Retina (tissue), 1 donor: Measurements from ENCODE around the gene KIF13A.
A peak's percentile ranks its signal among the peaks of the same experiment; 100 is the strongest.
"Not testable (repeated sequence)": the region's sequence is repeated elsewhere in the genome, so short reads cannot be mapped to it uniquely, and the experiment has no call there.

Experiments used
- DNase-seq: peaks from one replicate; pipeline ENCODE4 v3.0.0-alpha.2; 2016

KIF13A gene

GRCh38 chr6:17762651-17763050, 224.8 kb downstream of the KIF13A start:
- no peak for DNase-seq

GRCh38 chr6:17758119-17758518, 229.3 kb downstream of the KIF13A start:
- DNase-seq = no peak

- no peak for DNase-seq
Measured at GRCh38 chr6:17754254-17754653, 233.2 kb downstream of the KIF13A start.

DNA sequence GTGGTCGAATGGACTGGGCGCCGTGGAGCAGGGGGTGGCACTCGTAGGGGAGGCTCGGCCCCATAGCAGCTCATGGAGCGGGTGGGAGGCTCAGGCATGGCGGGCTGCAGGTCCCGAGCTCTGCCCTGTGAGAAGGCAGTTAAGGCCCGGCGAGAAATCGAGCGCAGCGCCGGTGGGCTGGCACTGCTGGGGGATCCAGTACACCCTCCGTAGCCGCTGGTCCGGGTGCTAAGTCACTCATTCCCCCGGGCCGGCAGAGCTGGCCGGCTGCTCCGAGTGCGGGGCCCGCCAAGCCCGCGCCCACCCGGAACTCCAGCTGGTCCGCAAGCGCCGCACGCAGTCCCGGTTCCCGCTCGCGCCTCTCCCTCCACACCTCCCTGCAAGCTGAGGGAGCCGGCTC, 242.1 kb downstream of the KIF13A start:
- DNase-seq = not testable (repeated sequence)

- DNase-seq = not testable (repeated sequence)
Measured at GRCh38 chr6:17744757-17745308, 242.6 kb downstream of the KIF13A start.

DNA sequence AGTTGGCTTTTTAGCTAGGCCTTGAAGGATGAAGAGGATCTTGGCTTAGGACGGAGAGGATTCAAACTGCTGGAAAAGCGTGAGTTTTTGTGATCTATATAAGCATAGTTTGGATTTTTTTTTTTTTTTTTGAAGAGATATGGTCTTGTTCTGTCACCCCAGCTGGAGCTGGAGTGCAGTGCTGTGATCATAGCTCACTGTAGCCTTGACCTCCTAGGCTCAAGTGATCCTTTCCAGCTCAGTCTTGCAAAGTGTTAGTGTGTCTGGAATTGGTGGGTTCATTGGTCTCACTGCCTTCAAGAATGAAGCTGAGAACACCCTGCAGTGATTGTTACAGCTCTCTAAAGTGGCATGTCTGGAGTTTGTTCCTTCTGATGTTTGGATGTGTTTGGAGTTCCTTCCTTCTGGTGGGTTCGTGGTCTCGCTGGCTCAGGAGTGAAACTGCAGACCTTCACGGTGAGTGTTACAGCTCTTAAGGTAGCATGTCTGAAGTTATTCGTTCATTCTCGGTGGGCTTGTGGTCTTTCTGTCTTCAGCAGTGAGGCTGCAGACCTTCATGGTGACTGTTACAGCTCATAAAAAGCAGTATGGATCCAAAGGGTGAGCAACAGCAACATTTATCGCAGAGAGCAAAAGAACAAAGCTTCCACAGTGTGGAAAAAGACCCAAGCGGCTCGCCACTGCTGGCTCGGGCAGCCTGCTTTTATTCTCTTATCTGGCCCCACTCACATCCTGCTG, 243.2 kb downstream of the KIF13A start:
- DNase-seq = no peak

- no peak for DNase-seq
Measured at GRCh38 chr6:17741507-17741906, 245.9 kb downstream of the KIF13A start.

DNA sequence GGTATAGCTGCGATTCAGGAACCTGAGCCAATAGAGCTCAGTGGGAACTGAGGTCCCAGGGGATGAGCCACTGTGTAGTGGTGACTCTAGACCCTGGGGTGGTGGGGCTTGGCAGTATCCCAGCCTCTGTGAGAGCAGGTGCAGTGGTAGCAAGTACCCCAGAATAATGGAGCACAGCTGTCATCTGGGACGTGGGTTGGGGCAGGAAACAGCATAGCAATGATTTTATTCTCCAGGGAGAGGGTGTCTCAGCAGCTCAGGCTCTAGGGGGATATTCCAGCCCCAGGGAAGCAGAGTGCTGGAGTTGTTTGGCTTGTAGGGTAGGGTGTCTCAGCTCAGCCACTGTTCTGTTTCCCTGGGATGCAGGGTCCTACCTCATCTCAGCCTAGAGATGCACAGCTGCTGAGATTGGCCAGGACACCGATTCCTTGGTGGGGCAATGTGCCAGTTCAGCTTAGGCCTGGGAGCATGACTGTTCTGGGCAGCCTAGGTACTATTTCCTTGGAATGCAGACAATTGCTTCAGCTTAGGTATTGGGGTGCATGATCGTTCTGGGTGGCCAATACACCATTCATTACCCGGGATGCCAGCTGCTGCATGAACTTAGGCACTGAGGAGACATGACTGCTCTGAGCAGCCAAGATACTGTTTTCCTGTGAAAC, 246.7 kb downstream of the KIF13A start:
- no peak for DNase-seq

GRCh38 chr6:17737704-17738252, 249.7 kb downstream of the KIF13A start:
- no peak for DNase-seq

DNA sequence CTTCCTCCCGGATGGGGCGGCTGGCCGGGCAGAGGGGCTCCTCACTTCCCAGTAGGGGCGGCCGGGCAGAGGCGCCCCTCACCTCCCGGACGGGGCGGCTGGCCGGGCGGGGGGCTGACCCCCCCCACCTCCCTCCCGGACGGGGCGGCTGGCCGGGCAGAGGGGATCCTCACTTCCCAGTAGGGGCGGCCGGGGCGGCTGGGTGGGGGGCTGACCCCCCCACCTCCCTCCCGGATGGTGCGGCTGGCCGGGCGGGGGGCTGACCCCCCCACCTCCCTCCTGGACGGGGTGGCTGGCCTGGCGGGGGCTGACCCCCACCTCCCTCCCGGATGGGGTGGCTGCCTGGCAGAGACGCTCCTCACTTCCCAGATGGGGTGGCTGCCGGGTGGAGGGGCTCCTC, 252.1 kb downstream of the KIF13A start:
- not testable (repeated sequence) for DNase-seq

DNA sequence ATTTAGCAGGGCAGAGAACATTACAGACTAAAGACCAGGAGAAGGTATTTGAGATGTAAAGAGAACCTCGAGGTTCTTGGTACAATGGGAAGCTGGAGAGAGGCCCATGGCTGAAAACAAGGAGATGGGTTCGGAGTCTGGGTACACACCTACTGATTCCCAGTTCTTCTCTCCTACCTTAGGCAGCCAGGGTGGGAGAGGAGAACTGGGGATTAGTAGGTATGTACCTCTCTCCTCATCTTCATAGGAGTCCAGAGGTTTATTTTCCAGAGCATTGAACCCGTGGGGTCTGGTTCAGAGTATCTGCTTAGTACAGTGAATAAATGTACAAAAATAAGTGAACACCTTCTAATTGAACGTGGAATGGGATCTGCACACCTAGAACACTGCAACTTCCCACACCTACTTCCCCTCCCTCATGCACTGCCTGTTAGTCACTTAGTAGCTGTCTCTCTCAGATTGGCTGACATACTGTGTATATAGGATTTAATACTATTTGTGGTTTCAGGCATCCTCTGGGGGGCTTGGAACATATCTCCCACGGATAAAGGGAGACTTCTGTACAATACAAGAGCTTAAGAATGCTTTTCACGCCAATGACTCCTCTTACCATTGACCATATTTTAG, 257.2 kb downstream of the KIF13A start:
- DNase-seq = no peak

GRCh38 chr6:17729223-17730077, 258.0 kb downstream of the KIF13A start:
- no peak for DNase-seq

GRCh38 chr6:17728551-17729222, 258.7 kb downstream of the KIF13A start:
- DNase-seq = no peak

DNA sequence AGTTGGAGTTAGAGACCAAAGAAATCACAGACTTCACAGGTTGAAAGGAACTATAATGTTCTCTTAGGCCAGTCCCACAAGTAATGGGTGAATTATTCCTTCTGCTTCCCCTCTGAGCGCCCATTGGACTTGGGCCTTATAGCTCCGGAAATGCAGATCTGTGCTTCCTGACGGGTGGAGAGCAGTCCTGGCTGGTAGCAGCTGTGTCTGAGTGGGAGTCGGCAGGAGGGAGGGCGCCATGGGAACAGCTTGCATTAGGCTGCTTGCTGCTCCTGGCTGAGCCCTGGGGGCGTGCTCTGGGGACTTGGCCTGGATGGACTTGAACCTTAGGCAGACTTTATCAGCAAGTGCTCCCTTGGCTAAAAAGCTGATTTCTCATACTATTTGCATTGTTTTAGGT, 262.4 kb downstream of the KIF13A start:
- peak; percentile 57 for DNase-seq

GRCh38 chr6:17724341-17724740, 263.1 kb downstream of the KIF13A start:
- DNase-seq = no peak

DNA sequence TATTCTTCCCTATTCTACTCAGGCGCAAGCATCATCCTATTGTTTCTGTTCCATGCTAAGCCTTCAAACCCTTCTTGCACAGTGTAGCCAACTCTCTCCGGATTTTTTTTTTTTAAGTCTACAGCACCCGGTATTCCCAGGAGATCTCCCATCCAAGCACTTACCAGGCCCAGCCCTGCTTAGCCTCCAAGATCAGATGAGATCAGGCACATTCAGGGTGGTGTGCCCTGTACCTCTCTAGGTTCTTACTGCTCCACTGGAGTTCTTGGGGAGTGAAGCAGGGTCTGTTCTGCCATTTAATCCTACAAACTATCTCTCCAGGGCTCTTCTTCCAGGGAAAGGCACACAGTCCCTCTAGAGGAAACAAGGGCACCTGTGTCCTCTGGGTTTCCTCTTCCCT, 265.8 kb downstream of the KIF13A start:
- DNase-seq = no peak

DNA sequence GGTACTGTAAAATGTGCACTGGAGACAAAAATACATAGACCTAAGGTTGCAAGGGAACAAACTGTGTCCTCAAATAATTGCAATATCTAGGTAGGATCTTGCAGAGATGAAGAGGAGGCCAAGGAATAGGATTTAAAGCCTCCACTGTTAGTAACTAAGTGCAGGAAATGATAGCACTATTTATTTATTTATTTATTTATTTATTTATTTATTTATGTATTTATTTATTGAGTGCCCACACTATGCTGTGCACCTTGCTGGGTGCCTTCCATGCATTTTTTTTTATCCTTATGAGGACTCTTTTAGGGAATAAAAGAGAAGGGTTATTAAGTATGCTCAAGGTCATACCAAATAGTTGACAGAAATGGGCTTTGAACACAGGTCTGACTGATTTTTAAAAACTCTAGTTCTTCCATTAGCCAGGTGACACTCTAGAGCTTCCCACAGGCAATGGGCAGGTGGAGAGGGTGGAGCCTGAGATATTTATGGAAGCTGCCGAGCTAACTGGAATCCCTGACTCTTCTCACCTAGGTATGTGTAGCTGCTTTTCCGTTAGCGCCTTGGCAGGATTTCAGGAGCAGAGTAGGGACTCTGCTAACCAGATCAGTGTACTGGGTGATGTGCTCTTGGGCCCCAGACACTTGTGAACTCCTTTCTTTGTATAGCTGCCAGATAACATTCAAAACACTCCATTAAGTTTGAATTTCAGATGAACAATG, 268.0 kb downstream of the KIF13A start:
- no peak for DNase-seq

- peak; percentile 26 for DNase-seq
Measured at GRCh38 chr6:17716221-17716620, 271.2 kb downstream of the KIF13A start.

GRCh38 chr6:17714879-17715851, 272.3 kb downstream of the KIF13A start:
- no peak for DNase-seq

GRCh38 chr6:17714177-17714576, 273.3 kb downstream of the KIF13A start:
- no peak for DNase-seq
